Natural killer cell (primary cell): Measurements from ENCODE around the gene MRPL24. TPM values are rescaled to one million over a fixed set of nuclear protein-coding genes. Genes with fewer than 3 reads are reported as not detected.

Experiments used
- ATAC-seq, 3 donors: fragments of 150-1000 bp in 2 of 3; fragments of 200-7000 bp in 1 of 3; cut with Tn5 transposase; 1 replicate in 1 of 3; 2 replicates in 2 of 3; pipeline ENCODE4 v1.10.0; 2021; ENCODE audit warnings: mild to moderate bottlenecking in 2 of 3, moderate library complexity in 2 of 3
- DNase-seq, 2 donors: peaks; one replicate each; pipeline versions ENCODE4 v3.0.0 to v3.0.0-alpha.2; 2013 to 2021; ENCODE audit warnings: mixed read lengths in 1 of 2
- H3K27ac ChIP-seq: one replicate; pipeline ENCODE4 v1.5.1; 2013; ENCODE audit warnings: mild to moderate bottlenecking, low read length
- H3K27me3 ChIP-seq: one replicate; pipeline ENCODE4 v1.6.1; 2013; ENCODE audit warnings: low read length; ENCODE audit not compliant: control insufficient read depth, insufficient read depth
- H3K36me3 ChIP-seq: one replicate; pipeline ENCODE4 v1.6.1; 2013; ENCODE audit warnings: low read length; ENCODE audit not compliant: control insufficient read depth, insufficient read depth
- H3K4me1 ChIP-seq: one replicate; pipeline ENCODE4 v1.6.1; 2013; ENCODE audit warnings: low read length; ENCODE audit not compliant: control insufficient read depth, insufficient read depth
- H3K4me3 ChIP-seq: one replicate; pipeline ENCODE4 v1.5.1; 2013; ENCODE audit warnings: low read length
- H3K9me3 ChIP-seq: one replicate; pipeline ENCODE4 v1.6.1; 2013; ENCODE audit warnings: low read length; ENCODE audit not compliant: control insufficient read depth, insufficient read depth
- H3K27ac Mint-ChIP-seq, 2 donors: one replicate each; pipeline ENCODE4 v1.8.0; 2022; ENCODE audit warnings: mild to moderate bottlenecking in 2 of 2, mixed read lengths in 2 of 2, moderate library complexity in 1 of 2
- H3K27me3 Mint-ChIP-seq, 2 donors: one replicate each; pipeline ENCODE4 v1.8.0; 2022; ENCODE audit warnings: low read depth in 2 of 2, mixed read lengths in 2 of 2
- H3K36me3 Mint-ChIP-seq: one replicate; pipeline ENCODE4 v1.8.0; 2022; ENCODE audit warnings: mixed read lengths
- H3K4me1 Mint-ChIP-seq, 2 donors: one replicate each; pipeline ENCODE4 v1.8.0; 2022; ENCODE audit warnings: mixed read lengths in 2 of 2
- H3K4me3 Mint-ChIP-seq: one replicate; pipeline ENCODE4 v1.8.0; 2022; ENCODE audit warnings: mild to moderate bottlenecking, moderate library complexity, mixed read lengths
- H3K9me3 Mint-ChIP-seq, 2 donors: one replicate each; pipeline ENCODE4 v1.8.0; 2022; ENCODE audit warnings: mixed read lengths in 2 of 2
- CTCF ChIP-seq: fragments of 200-600 bp; IDR thresholded peaks from one replicate; pipeline ENCODE4 v1.8.0; 2022; ENCODE audit warnings: antibody characterized with exemption
- WGBS: methylation state at CpG from one replicate; pipeline ENCODE4 v1.1.7; 2013; ENCODE audit warnings: missing lambda C conversion rate; ENCODE audit not compliant: insufficient coverage; 5-methylcytosine and 5-hydroxymethylcytosine counted together
- intact Hi-C: fragments of 100-400 bp; cut with micrococcal nuclease; formaldehyde crosslinking; loops from one replicate; pipeline ENCODE4 v1.14.2; 2022
- total RNA-seq, 4 donors: library from RNA; stranded (reverse); fragments of 120-200 nt in 1 of 4; gene quantifications; one replicate each; pipeline versions ENCODE4 v1.2.3 to v1.2.4, GENCODE V29; 2013 to 2022

Gene MRPL24
- total RNA-seq, 3 donors from 2014 or later (not counting 1 experiment from before 2014, with no cell fraction given) = 15.9 to 19.7 (median 18.7) TPM

- Mint-ChIP-seq H3K27me3 (no peaks in the 10 kb centered on the region), H3K9me3 (no peaks in the 10 kb centered on the region), H3K4me1 (peaks cover 21 to 27% of the 10 kb centered on the region in 2 donors), H3K36me3 (peaks cover 13% of the 10 kb centered on the region), H3K4me3 (no peak overlapping the region), H3K27ac (peak overlapping the region; percentile 7 to 36)
- DNase-seq (no peak), ATAC-seq (peak in 2 of 3 donors; percentile 24 to 62)
- intact Hi-C loops = no loop called here
- Histone ChIP-seq H3K9me3 (no peaks in the 10 kb centered on the region), H3K27ac (no peak overlapping the region), H3K27me3 (no peaks in the 10 kb centered on the region), H3K4me3 (no peak overlapping the region), H3K4me1 (no peaks in the 10 kb centered on the region), H3K36me3 (peaks cover 50% of the 10 kb centered on the region)
- TF ChIP-seq CTCF = no peak
- WGBS = 28% methylated on average over 10 of the region's 10 CpGs
Measured at GRCh38 chr1:156786640-156787039, 45.8 kb upstream of the MRPL24 start.

- H3K36me3 ChIP-seq = peaks cover 42% of the 10 kb centered on the region
- H3K4me3 Mint-ChIP-seq = no peak overlapping the region
- no peaks in the 10 kb centered on the region for H3K9me3 Mint-ChIP-seq
- no peak for DNase-seq
- H3K9me3 ChIP-seq = no peaks in the 10 kb centered on the region
- H3K4me1 ChIP-seq = no peaks in the 10 kb centered on the region
- H3K36me3 Mint-ChIP-seq = peaks cover 12% of the 10 kb centered on the region
- H3K27ac ChIP-seq = no peak overlapping the region
- no peaks in the 10 kb centered on the region for H3K27me3 ChIP-seq
- intact Hi-C loops = no loop called here
- no peak overlapping the region for H3K27ac Mint-ChIP-seq
- ATAC-seq = no peak
- TF ChIP-seq CTCF = no peak
- H3K27me3 Mint-ChIP-seq = no peaks in the 10 kb centered on the region
- no peak overlapping the region for H3K4me3 ChIP-seq
- 95% methylated on average over 4 of the region's 6 CpGs for WGBS
- peaks cover 30 to 36% of the 10 kb centered on the region in 2 donors for H3K4me1 Mint-ChIP-seq
Measured at GRCh38 chr1:156785458-156785857, 44.6 kb upstream of the MRPL24 start.

- H3K27me3 Mint-ChIP-seq = no peaks in the 10 kb centered on the region
- Histone ChIP-seq H3K4me1 (no peaks in the 10 kb centered on the region), H3K9me3 (no peaks in the 10 kb centered on the region), H3K36me3 (peaks cover 33% of the 10 kb centered on the region), H3K27ac (no peak overlapping the region), H3K27me3 (no peaks in the 10 kb centered on the region), H3K4me3 (no peak overlapping the region)
- no peaks in the 10 kb centered on the region for H3K9me3 Mint-ChIP-seq
- no peak for DNase-seq
- intact Hi-C loops = no loop called here
- ATAC-seq = no peak
- peaks cover 12% of the 10 kb centered on the region for H3K36me3 Mint-ChIP-seq
- H3K4me3 Mint-ChIP-seq = no peak overlapping the region
- peak overlapping the region in 1 of 2 donors; percentile 14 for H3K27ac Mint-ChIP-seq
- no peak for TF ChIP-seq CTCF
- peaks cover 36 to 39% of the 10 kb centered on the region in 2 donors for H3K4me1 Mint-ChIP-seq
Measured at GRCh38 chr1:156781585-156782186, 40.8 kb upstream of the MRPL24 start.

GRCh38 chr1:156777573-156777972 lies 36.7 kb upstream of the MRPL24 start:
- H3K36me3 Mint-ChIP-seq = peaks cover 10% of the 10 kb centered on the region
- no peak for ATAC-seq
- H3K4me1 ChIP-seq = no peaks in the 10 kb centered on the region
- 42% methylated on average over 1 of the region's 1 CpG for WGBS
- H3K9me3 Mint-ChIP-seq = no peaks in the 10 kb centered on the region
- no peaks in the 10 kb centered on the region for H3K27me3 ChIP-seq
- DNase-seq = no peak
- peak overlapping the region; percentile 16 to 60 for H3K27ac Mint-ChIP-seq
- H3K36me3 ChIP-seq = peaks cover 17% of the 10 kb centered on the region
- no peak overlapping the region for H3K4me3 ChIP-seq
- no peak overlapping the region for H3K4me3 Mint-ChIP-seq
- H3K27ac ChIP-seq = no peak overlapping the region
- no peak for TF ChIP-seq CTCF
- intact Hi-C loops = no loop called here
- no peaks in the 10 kb centered on the region for H3K27me3 Mint-ChIP-seq
- no peaks in the 10 kb centered on the region for H3K9me3 ChIP-seq
- H3K4me1 Mint-ChIP-seq = peaks cover 43 to 46% of the 10 kb centered on the region in 2 donors
